Measurements from ENCODE around the gene TEX52.

TEX52 gene

GRCh38 chr12:2895051-2895451 is 38.2 kb upstream of the TEX52 start:
- H3K4me3 ChIP-seq (ENCODE audit: low read depth, low read length): no peak overlapping the region
- no peak for TF ChIP-seq CTCF (IDR thresholded peaks at IDR 0.05; ENCODE audit: low read depth, low read length)
- DNase-seq (ENCODE audit: low read depth, low spot score): no peak
- in situ Hi-C loops (cut with HindIII; ENCODE audit: low sequenced_read_pairs): no loop called here

- no peak for TF ChIP-seq CTCF (IDR thresholded peaks at IDR 0.05; ENCODE audit: low read depth, low read length)
- H3K4me3 ChIP-seq (ENCODE audit: low read depth, low read length): no peak overlapping the region
- peak; percentile 86 for DNase-seq (ENCODE audit: low read depth, low spot score)
- in situ Hi-C loops (cut with HindIII; ENCODE audit: low sequenced_read_pairs): no loop called here
Observed at GRCh38 chr12:2893007-2893406, 36.2 kb upstream of the TEX52 start.

GRCh38 chr12:2892246-2892645 is 35.4 kb upstream of the TEX52 start:
- H3K4me3 ChIP-seq (ENCODE audit: low read depth, low read length): peak overlapping the region; percentile 96
- no peak for TF ChIP-seq CTCF (IDR thresholded peaks at IDR 0.05; ENCODE audit: low read depth, low read length)
- in situ Hi-C loops (cut with HindIII; ENCODE audit: low sequenced_read_pairs): no loop called here
- no peak for DNase-seq (ENCODE audit: low read depth, low spot score)

- peak; percentile 62 for DNase-seq (ENCODE audit: low read depth, low spot score)
- H3K4me3 ChIP-seq (ENCODE audit: low read depth, low read length): peak overlapping the region; percentile 96
- in situ Hi-C loops (cut with HindIII; ENCODE audit: low sequenced_read_pairs): no loop called here
- no peak for TF ChIP-seq CTCF (IDR thresholded peaks at IDR 0.05; ENCODE audit: low read depth, low read length)
Observed at GRCh38 chr12:2891240-2892053, 34.6 kb upstream of the TEX52 start.

- TF ChIP-seq CTCF (IDR thresholded peaks at IDR 0.05; ENCODE audit: low read depth, low read length): peak; percentile 3
- in situ Hi-C loops (cut with HindIII; ENCODE audit: low sequenced_read_pairs): no loop called here
- H3K4me3 ChIP-seq (ENCODE audit: low read depth, low read length): peak within 1 kb of the TSS; percentile 96
- DNase-seq (ENCODE audit: low read depth, low spot score): peak; percentile 98
Observed at GRCh38 chr12:2890388-2891239, 33.8 kb upstream of the TEX52 start, which contains the start of gene TULP3. TULP3 (plus strand) TSS chr12:2890891; CDS start chr12:2890948, 57 bp downstream.

GRCh38 chr12:2890001-2890387 is 33.2 kb upstream of the TEX52 start:
- no peak for DNase-seq (ENCODE audit: low read depth, low spot score)
- in situ Hi-C loops (cut with HindIII; ENCODE audit: low sequenced_read_pairs): no loop called here
- peak overlapping the region; percentile 96 for H3K4me3 ChIP-seq (ENCODE audit: low read depth, low read length)
- TF ChIP-seq CTCF (IDR thresholded peaks at IDR 0.05; ENCODE audit: low read depth, low read length): no peak
